Activated T-helper 17 cell treated with anti-CD3 and anti-CD28 coated beads, Interleukin-2, amount 50 U/mL, for 72 hours (primary cell): ENCODE data around the gene CACNB1. TPM values are rescaled to one million over a fixed set of nuclear protein-coding genes. Genes with fewer than 3 reads are reported as not detected.

Source experiments
- ATAC-seq: fragments of 150-1000 bp; cut with Tn5 transposase; replicated peaks from 2 replicates; pipeline ENCODE4 v1.10.0; 2021; ENCODE audit warnings: mild to moderate bottlenecking, moderate library complexity
- H3K27ac Mint-ChIP-seq: one replicate; pipeline ENCODE4 v1.8.0; 2022; ENCODE audit warnings: mixed read lengths
- H3K27me3 Mint-ChIP-seq: one replicate; pipeline ENCODE4 v1.8.0; 2022; ENCODE audit warnings: mixed read lengths
- H3K36me3 Mint-ChIP-seq: one replicate; pipeline ENCODE4 v1.8.0; 2022; ENCODE audit warnings: low read depth, mild to moderate bottlenecking, mixed read lengths
- H3K4me1 Mint-ChIP-seq: one replicate; pipeline ENCODE4 v1.8.0; 2022; ENCODE audit warnings: mixed read lengths
- H3K4me3 Mint-ChIP-seq: one replicate; pipeline ENCODE4 v1.8.0; 2022; ENCODE audit warnings: mild to moderate bottlenecking, mixed read lengths
- H3K9me3 Mint-ChIP-seq: one replicate; pipeline ENCODE4 v1.8.0; 2022; ENCODE audit warnings: mixed read lengths
- total RNA-seq, 2 donors: library from RNA; stranded (reverse); gene quantifications; one replicate each; pipeline ENCODE4 v1.2.3, GENCODE V29; 2022

Gene CACNB1
- total RNA-seq, 2 donors from 2014 or later = 22.6 to 24.2 TPM

- Mint-ChIP-seq H3K4me3 (peak overlapping the region; percentile 44), H3K27me3 (peaks cover 5% of the 10 kb centered on the region), H3K36me3 (peaks cover 24% of the 10 kb centered on the region), H3K9me3 (no peaks in the 10 kb centered on the region), H3K4me1 (peaks cover 31% of the 10 kb centered on the region), H3K27ac (no peak overlapping the region)
- ATAC-seq = no peak
Measured at GRCh38 chr17:39150104-39150634, 47.3 kb downstream of the CACNB1 start.

- peaks cover 12% of the 10 kb centered on the region for H3K4me1 Mint-ChIP-seq
- no peak overlapping the region for H3K27ac Mint-ChIP-seq
- ATAC-seq = no peak
- no peak overlapping the region for H3K4me3 Mint-ChIP-seq
- H3K36me3 Mint-ChIP-seq = no peaks in the 10 kb centered on the region
- no peaks in the 10 kb centered on the region for H3K9me3 Mint-ChIP-seq
- peaks cover 5% of the 10 kb centered on the region for H3K27me3 Mint-ChIP-seq
Measured at GRCh38 chr17:39147221-39148185, 50.0 kb downstream of the CACNB1 start.

GRCh38 chr17:39146273-39146672, 51.2 kb downstream of the CACNB1 start:
- ATAC-seq = no peak
- Mint-ChIP-seq H3K27ac (no peak overlapping the region), H3K4me1 (peaks cover 5% of the 10 kb centered on the region), H3K27me3 (peaks cover 5% of the 10 kb centered on the region), H3K9me3 (no peaks in the 10 kb centered on the region), H3K4me3 (no peak overlapping the region), H3K36me3 (no peaks in the 10 kb centered on the region)

- H3K36me3 Mint-ChIP-seq = no peaks in the 10 kb centered on the region
- no peak overlapping the region for H3K4me3 Mint-ChIP-seq
- peaks cover under 1% of the 10 kb centered on the region for H3K4me1 Mint-ChIP-seq
- peaks cover 1% of the 10 kb centered on the region for H3K27me3 Mint-ChIP-seq
- no peak for ATAC-seq
- no peaks in the 10 kb centered on the region for H3K9me3 Mint-ChIP-seq
- no peak overlapping the region for H3K27ac Mint-ChIP-seq
Measured at GRCh38 chr17:39145143-39145542, 52.3 kb downstream of the CACNB1 start.

GRCh38 chr17:39144416-39144840, 53.0 kb downstream of the CACNB1 start:
- no peak for ATAC-seq
- Mint-ChIP-seq H3K9me3 (no peaks in the 10 kb centered on the region), H3K36me3 (no peaks in the 10 kb centered on the region), H3K27ac (no peak overlapping the region), H3K4me1 (no peaks in the 10 kb centered on the region), H3K27me3 (no peaks in the 10 kb centered on the region), H3K4me3 (no peak overlapping the region)

GRCh38 chr17:39143552-39144093, 53.8 kb downstream of the CACNB1 start:
- Mint-ChIP-seq H3K27ac (no peak overlapping the region), H3K27me3 (no peaks in the 10 kb centered on the region), H3K36me3 (no peaks in the 10 kb centered on the region), H3K4me1 (no peaks in the 10 kb centered on the region), H3K4me3 (no peak overlapping the region), H3K9me3 (no peaks in the 10 kb centered on the region)
- no peak for ATAC-seq

GRCh38 chr17:39141915-39142664, 55.4 kb downstream of the CACNB1 start:
- H3K4me3 Mint-ChIP-seq = no peak overlapping the region
- no peaks in the 10 kb centered on the region for H3K4me1 Mint-ChIP-seq
- ATAC-seq = no peak
- H3K27me3 Mint-ChIP-seq = no peaks in the 10 kb centered on the region
- no peaks in the 10 kb centered on the region for H3K9me3 Mint-ChIP-seq
- H3K36me3 Mint-ChIP-seq = no peaks in the 10 kb centered on the region
- H3K27ac Mint-ChIP-seq = no peak overlapping the region

GRCh38 chr17:39141294-39141693, 56.2 kb downstream of the CACNB1 start:
- no peak overlapping the region for H3K27ac Mint-ChIP-seq
- H3K4me3 Mint-ChIP-seq = no peak overlapping the region
- no peaks in the 10 kb centered on the region for H3K36me3 Mint-ChIP-seq
- H3K27me3 Mint-ChIP-seq = no peaks in the 10 kb centered on the region
- ATAC-seq = no peak
- no peaks in the 10 kb centered on the region for H3K9me3 Mint-ChIP-seq
- no peaks in the 10 kb centered on the region for H3K4me1 Mint-ChIP-seq

- no peak for ATAC-seq
- Mint-ChIP-seq H3K36me3 (no peaks in the 10 kb centered on the region), H3K9me3 (no peaks in the 10 kb centered on the region), H3K4me1 (no peaks in the 10 kb centered on the region), H3K27ac (no peak overlapping the region), H3K27me3 (no peaks in the 10 kb centered on the region), H3K4me3 (no peak overlapping the region)
Measured at GRCh38 chr17:39139561-39139960, 57.9 kb downstream of the CACNB1 start.

- Mint-ChIP-seq H3K36me3 (no peaks in the 10 kb centered on the region), H3K27me3 (no peaks in the 10 kb centered on the region), H3K9me3 (no peaks in the 10 kb centered on the region), H3K27ac (no peak overlapping the region), H3K4me3 (no peak overlapping the region), H3K4me1 (no peaks in the 10 kb centered on the region)
- no peak for ATAC-seq
Measured at GRCh38 chr17:39139161-39139511, 58.3 kb downstream of the CACNB1 start.

- H3K27me3 Mint-ChIP-seq = no peaks in the 10 kb centered on the region
- H3K4me1 Mint-ChIP-seq = no peaks in the 10 kb centered on the region
- no peak for ATAC-seq
- H3K36me3 Mint-ChIP-seq = no peaks in the 10 kb centered on the region
- H3K9me3 Mint-ChIP-seq = no peaks in the 10 kb centered on the region
- H3K4me3 Mint-ChIP-seq = no peak overlapping the region
- no peak overlapping the region for H3K27ac Mint-ChIP-seq
Measured at GRCh38 chr17:39138431-39139160, 58.9 kb downstream of the CACNB1 start.

GRCh38 chr17:39134878-39135277, 62.6 kb downstream of the CACNB1 start:
- no peak for ATAC-seq
- no peak overlapping the region for H3K4me3 Mint-ChIP-seq
- no peaks in the 10 kb centered on the region for H3K9me3 Mint-ChIP-seq
- H3K27ac Mint-ChIP-seq = no peak overlapping the region
- no peaks in the 10 kb centered on the region for H3K4me1 Mint-ChIP-seq
- H3K36me3 Mint-ChIP-seq = no peaks in the 10 kb centered on the region
- no peaks in the 10 kb centered on the region for H3K27me3 Mint-ChIP-seq

- no peak overlapping the region for H3K27ac Mint-ChIP-seq
- no peak overlapping the region for H3K4me3 Mint-ChIP-seq
- H3K27me3 Mint-ChIP-seq = no peaks in the 10 kb centered on the region
- no peaks in the 10 kb centered on the region for H3K9me3 Mint-ChIP-seq
- no peak for ATAC-seq
- no peaks in the 10 kb centered on the region for H3K36me3 Mint-ChIP-seq
- H3K4me1 Mint-ChIP-seq = no peaks in the 10 kb centered on the region
Measured at GRCh38 chr17:39132192-39132610, 65.3 kb downstream of the CACNB1 start.

- no peak for ATAC-seq
Measured at GRCh38 chr17:39131616-39132015, 65.9 kb downstream of the CACNB1 start.

More at GRCh38 chr17:39131616-39132015, 65.9 kb downstream of the CACNB1 start:
- Mint-ChIP-seq H3K4me1 (no peaks in the 10 kb centered on the region), H3K9me3 (no peaks in the 10 kb centered on the region), H3K27ac (no peak overlapping the region), H3K27me3 (no peaks in the 10 kb centered on the region), H3K36me3 (no peaks in the 10 kb centered on the region), H3K4me3 (no peak overlapping the region)
